Measurements from ENCODE around the gene PINLYP. TPM values are rescaled to one million over a fixed set of nuclear protein-coding genes. Genes with fewer than 3 reads are reported as not detected.
"Not testable (repeated sequence)": the region's sequence is repeated elsewhere in the genome, so short reads cannot be mapped to it uniquely, and the experiment has no call there.

The PINLYP gene
- total RNA-seq, result 11.8 TPM

DNA sequence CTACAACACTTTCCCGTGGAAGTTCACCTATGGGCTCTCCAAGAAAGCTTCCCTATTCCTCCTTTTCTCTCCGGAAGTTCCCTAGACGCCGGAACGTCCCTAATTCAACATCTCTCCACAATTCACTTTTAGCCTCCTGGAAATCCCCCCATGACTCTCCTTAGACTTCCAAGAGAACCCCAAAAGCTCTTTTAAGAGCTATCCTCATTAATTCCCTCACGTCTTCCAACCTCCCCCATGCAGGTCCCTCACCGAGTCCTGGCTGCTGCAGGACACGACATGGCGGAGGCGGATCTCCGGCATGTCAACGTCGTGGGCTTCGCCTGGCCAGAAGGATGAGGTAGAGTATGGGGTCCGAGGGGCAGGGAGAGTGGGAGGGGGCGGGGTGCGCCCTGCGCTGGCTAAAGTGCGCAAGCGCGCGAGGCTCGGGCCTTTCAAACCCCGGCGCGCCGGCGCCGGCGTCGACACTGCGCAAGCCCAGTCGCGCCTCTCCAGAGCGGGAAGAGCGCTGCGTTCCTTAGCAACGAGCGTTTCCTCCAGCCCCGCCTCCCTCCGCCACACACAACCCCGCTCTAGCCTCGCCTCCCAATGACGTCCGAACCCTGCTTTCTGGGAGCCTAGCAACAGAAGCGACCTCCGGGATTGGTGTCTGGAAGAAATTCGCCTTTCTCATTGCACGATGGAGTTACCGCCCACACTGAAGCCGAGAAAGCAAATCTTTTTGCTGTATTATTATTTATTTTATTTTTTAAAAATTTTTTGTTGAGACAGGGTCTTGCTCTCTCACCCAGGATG lies at the start of gene PINLYP, which contains the start of gene XRCC1:
TSS of gene PINLYP (plus strand) at position 646 of the 795 bp plus-strand sequence. CDS start 1,391 bp downstream, outside the sequence.
TSS of gene XRCC1 (minus strand) at position 372 of the 795 bp plus-strand sequence. CDS start at position 303, 69 bp downstream.
- peak; percentile 98 for DNase-seq (ENCODE audit: low spot score)

GRCh38 chr19:43525836-43526771 lies 49.5 kb upstream of the PINLYP start:
- no peak for DNase-seq (ENCODE audit: low spot score)

GRCh38 chr19:43526884-43527859 lies 48.4 kb upstream of the PINLYP start, which contains the start of gene ETHE1:
ETHE1 (minus strand) TSS chr19:43527201; CDS start chr19:43527177, 24 bp downstream.
- DNase-seq (ENCODE audit: low spot score), result peak; percentile 81

DNA sequence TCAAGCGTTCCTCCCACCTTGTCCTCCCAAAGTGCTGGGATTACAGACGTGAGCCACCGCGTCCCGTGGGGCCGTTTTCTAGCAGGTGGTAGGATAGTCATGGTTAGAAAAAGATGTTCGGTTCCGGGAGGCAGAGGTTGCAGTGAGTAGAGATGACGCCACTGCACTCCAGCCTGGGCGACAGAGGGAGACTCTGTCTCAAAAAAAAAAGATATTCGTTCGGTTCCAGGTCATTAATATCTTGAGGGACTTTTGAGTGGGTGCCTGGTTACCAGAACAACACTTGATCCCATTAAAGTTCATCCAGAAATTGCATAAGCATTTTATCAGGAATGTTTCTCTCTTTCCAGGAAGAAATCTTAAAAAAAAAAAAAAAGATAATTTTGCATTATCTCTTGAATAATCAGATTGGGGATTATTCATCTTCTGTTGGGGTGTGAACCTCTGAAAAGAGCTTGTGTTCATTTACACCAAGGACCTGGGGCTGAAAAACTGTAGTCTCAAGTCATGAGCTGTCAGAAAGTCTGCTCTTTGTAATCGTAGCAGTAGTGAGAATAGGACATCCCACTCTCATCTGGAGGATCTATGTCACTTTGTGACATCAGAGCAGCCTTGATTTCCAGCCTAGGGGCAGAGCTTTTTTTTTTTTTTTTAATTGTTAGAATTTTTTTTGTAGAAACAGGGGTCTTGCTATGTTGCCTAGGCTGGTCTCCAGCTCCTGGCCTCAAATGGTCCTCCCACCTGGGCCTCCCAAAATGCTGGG lies 47.6 kb upstream of the PINLYP start:
- DNase-seq (ENCODE audit: low spot score), result no peak

GRCh38 chr19:43532571-43532961 lies 43.0 kb upstream of the PINLYP start:
- peak; percentile 66 for DNase-seq (ENCODE audit: low spot score)

DNA sequence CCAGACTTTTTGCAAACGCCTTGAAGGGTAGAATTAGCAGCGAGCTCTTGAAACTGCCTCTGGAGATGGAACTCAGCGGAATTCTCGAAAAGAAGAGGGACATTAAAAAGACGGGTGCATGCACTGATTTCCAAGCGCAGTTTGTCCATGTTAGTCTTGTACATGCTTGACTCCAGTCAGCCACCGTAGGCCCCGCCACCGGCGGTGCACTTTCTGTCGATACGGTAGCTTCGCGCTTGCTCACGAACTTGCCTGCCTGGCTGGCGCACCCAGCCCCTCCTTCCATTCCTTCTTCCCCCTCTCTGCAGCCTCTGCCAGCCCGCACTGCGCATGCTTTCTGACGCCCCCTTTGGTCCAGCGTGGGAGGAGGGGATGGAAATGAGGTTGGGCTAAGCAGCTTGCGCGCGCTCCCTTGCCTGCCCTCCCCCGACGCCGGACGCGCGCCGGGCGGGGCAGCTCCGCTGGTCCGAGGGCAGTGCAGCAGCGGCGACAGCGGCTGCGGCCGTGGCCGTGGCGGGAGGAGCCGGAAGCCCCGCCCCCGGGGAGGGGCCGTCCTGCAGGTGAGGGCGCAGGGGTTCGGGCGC lies 42.5 kb upstream of the PINLYP start, which contains the start of gene ZNF575:
TSS of gene ZNF575 (plus strand) at position 227 of the 584 bp plus-strand sequence. CDS start 1,235 bp downstream, outside the sequence.
- peak; percentile 92 for DNase-seq (ENCODE audit: low spot score)

DNA sequence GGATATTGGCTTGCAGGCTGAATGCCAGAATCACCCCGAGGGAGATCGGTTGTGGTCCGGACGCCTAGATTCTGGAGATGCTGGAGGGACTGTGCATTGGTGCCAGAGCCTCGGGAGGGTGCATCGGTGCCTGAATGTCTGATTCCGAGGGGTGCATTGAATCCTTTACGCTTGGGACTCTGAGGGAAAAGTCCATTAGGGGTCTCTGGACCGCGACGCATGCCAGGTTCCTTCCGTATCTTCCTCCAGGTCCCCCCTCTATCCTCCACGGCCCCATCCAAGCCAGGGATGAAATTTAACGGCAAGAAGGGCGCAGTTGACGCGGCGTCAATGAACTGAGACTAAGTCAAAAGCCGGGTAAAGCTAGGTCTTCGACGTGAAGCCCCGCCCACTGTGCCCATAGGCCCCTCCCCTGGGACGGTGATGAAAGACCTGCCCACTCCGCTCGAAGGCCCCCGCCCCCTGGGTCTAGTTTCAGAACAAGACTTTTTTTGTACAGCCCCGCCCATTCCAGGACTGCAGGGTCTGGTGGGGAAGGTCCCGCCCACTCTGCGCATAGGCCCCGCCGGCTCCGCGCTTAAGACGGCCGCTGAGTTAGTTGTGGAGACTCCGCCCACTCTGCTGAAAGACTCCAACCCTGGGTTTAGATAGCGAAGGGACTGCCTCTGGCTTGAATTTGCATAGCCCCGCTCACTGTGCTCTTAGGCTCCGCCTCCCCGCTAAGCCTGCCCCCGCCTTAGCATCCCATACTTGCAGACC lies 41.9 kb upstream of the PINLYP start:
- peak; percentile 99 for DNase-seq (ENCODE audit: low spot score)

- DNase-seq (ENCODE audit: low spot score), result no peak
These were observed 41.2 kb upstream of the PINLYP start for GRCh38 chr19:43534305-43534815.

DNA sequence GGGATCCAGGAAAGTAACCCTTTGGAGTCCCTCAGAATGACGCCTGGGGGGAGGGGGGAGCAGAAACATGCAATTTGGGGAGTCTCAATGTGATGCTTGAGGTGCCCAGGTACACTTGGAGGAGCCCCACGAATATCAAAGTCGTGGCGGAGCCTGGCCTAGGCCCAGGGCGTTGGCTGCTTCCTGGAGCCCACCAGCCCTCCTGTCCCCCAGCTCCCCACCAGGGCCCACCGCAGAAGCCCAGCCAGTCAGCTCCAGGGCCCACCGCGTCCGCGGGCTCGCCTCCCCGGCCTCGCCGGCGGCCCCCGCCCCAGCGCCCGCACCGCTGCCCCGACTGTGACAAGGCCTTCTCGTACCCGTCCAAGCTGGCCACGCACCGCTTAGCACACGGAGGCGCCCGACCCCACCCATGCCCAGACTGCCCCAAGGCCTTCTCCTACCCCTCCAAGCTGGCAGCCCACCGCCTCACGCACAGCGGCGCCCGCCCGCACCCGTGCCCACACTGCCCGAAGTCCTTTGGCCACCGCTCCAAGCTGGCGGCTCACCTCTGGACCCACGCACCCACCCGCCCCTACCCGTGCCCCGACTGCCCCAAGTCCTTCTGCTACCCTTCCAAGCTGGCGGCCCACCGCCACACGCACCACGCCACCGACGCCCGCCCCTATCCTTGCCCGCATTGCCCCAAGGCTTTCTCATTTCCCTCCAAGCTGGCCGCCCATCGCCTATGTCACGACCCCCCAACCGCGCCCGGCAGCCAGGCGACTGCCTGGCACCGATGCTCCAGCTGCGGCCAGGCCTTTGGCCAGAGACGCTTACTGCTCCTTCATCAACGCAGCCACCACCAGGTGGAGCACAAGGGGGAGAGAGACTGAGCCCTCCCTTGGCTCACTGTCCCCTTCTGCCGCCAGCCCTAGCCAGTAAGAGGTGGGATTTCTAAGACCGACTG lies 40.5 kb upstream of the PINLYP start:
- DNase-seq (ENCODE audit: low spot score), result peak; percentile 79

- no peak for DNase-seq (ENCODE audit: low spot score)
These were observed 36.7 kb upstream of the PINLYP start for GRCh38 chr19:43538922-43539321.

DNA sequence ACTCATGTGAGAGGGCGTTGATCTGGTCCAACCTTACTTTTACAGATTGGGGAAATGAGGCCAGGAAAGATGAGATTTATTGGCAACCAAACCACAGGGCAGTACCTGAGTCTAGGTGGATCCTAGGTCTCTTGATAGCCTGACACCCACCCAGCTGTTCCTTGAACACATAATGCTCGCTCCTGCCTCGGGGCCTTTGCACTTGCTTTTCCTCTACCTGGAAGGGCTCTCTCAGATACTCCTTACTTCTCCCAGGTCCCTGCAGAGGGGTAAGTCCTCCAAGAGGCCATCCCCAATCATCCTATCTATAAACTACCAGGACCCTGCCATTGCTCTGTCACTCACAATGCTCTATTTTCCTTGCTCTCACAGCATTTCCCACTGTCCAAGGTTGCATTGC lies 35.2 kb upstream of the PINLYP start:
- no peak for DNase-seq (ENCODE audit: low spot score)

DNA sequence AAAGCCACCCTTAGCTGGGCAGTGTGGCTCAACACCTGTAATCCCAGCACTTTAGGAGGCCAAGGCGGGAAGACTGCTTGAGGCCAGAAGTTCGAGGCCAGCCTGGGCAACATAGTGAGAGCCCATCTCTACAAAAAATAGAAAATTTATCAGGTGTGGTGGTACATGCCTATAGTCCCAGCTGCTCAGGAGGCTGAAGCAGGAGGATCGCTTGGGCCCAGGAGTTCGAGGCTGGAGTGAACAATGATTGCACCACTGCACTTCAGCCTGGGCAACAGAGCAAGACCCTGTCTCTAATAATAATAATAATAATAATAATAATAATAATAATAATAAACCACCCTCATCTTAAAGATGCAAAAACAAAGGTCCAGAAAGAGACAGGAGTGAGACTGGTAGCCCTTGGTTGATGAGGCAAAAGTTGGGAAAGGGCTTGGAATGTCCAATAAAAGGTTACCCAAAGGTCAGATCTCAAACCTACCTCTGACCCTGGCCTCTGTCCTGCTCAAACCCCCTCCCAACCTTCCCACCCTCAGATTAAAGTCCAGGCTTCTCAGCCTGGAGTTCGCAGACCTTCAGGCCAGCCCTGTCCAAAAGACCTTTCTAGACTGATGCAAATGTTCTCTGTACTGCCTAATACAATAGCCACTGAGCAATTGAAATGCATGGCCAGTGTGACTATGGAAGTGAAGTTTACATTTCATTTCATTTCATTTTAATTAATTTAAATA lies 33.5 kb upstream of the PINLYP start:
- no peak for DNase-seq (ENCODE audit: low spot score)

- DNase-seq (ENCODE audit: low spot score), result no peak
These were observed 31.5 kb upstream of the PINLYP start for GRCh38 chr19:43544077-43544476.

DNA sequence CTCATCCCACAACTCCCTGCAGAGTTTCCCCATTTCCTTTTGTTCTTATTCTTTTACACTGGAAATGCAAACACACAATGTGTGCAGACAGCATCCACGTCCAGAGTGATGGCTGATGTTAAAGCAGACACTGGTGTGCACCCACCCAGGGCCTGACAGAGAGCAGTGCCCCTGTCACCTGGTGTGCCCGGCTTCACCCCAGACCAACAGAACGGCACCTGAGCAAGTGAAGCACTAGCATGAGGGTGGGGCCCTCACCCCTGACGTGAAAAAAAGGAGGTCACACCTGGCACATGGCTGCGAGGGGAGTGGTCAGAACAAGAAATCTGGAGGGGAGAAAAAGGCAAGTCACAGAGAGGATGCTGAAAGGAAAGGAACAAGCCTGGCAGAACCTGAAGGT lies 30.3 kb upstream of the PINLYP start:
- DNase-seq (ENCODE audit: low spot score), result no peak

DNA sequence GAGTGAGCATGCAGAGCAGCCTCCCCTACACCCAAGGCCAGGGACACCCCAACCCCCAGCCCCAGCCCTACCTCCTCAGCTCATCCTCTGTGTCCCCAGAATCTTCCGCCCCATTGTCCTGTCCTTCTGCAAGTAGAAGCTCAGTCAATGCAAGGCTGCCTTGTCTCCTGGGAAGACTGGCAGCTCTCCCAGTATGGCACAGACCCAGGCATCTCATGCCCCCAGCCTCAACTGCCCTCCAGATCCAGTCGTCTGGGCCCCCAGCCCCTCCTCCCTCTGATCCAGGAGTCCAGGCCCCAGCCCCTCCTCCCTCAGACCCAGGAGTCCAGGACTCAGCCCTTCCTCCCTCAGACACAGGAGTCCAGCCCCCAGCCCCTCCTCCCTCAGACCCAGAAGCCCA lies 29.6 kb upstream of the PINLYP start:
- DNase-seq (ENCODE audit: low spot score), result no peak

- no peak for DNase-seq (ENCODE audit: low spot score)
These were observed 29.0 kb upstream of the PINLYP start for GRCh38 chr19:43546581-43546980.

DNA sequence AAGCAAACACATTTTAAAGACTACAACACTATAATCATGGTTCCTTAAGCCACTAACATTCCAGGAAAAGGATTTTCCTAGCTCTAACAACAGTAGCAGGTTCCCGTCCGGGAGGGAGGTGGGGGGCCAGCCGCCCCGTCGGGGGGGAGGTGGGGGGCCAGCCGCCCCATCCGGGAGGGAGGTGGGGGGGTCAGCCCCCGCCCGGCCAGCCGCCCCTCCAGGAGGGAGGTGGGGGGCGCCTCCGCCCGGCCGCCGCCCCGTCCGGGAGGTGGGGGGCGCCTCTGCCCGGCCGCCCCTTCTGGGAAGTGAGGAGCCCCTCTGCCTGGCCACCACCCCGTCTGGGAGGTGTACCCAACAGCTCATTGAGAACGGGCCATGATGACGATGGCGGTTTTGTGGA lies 27.7 kb upstream of the PINLYP start:
- not testable (repeated sequence) for DNase-seq (ENCODE audit: low spot score)
